GM23338 (cell line): ENCODE results near the gene ANGPTL2. TPM values are rescaled to one million over a fixed set of nuclear protein-coding genes. Genes with fewer than 3 reads are reported as not detected.

ENCODE experiments used
- ATAC-seq: fragments of 200-7000 bp; cut with Tn5 transposase; 3 replicates; pipeline ENCODE4 v1.9.1; 2020
- DNase-seq: peaks from one replicate; pipeline ENCODE4 v3.0.0-alpha.2; 2015; ENCODE audit warnings: low spot score
- H2AFZ ChIP-seq: fragments of 200-600 bp; sonication (generic); 2 replicates; pipeline ENCODE4 v1.8.0; 2016; ENCODE audit warnings: antibody characterized with exemption, mild to moderate bottlenecking, moderate library complexity
- H3F3A ChIP-seq: fragments of 200-600 bp; sonication (generic); replicated peaks from 2 replicates; pipeline ENCODE4 v1.8.0; 2017; ENCODE audit warnings: antibody characterized with exemption, mixed run types, low read depth
- H3K27ac ChIP-seq: fragments of 200-600 bp; sonication (generic); 2 replicates; pipeline ENCODE4 v1.6.1; 2016; ENCODE audit warnings: low read depth
- H3K27me3 ChIP-seq: fragments of 200-600 bp; sonication (generic); 2 replicates; pipeline ENCODE4 v1.8.0; 2016; ENCODE audit warnings: mild to moderate bottlenecking, mixed run types, moderate library complexity; ENCODE audit not compliant: insufficient read depth
- H3K36me3 ChIP-seq: fragments of 200-600 bp; sonication (generic); 2 replicates; pipeline ENCODE4 v1.8.0; 2016; ENCODE audit warnings: mild to moderate bottlenecking; ENCODE audit not compliant: insufficient read depth
- H3K4me1 ChIP-seq: fragments of 200-600 bp; sonication (generic); 2 replicates; pipeline ENCODE4 v1.8.0; 2016; ENCODE audit warnings: mild to moderate bottlenecking, moderate library complexity; ENCODE audit not compliant: insufficient read depth
- H3K4me2 ChIP-seq: fragments of 200-600 bp; sonication (generic); 2 replicates; pipeline ENCODE4 v1.7.1; 2017; ENCODE audit warnings: mixed run types
- H3K4me3 ChIP-seq: fragments of 200-600 bp; sonication (generic); 2 replicates; pipeline ENCODE4 v1.6.1; 2016; ENCODE audit warnings: mixed run types
- H3K79me2 ChIP-seq: fragments of 200-600 bp; sonication (generic); replicated peaks from 2 replicates; pipeline ENCODE4 v1.8.0; 2017; ENCODE audit warnings: mild to moderate bottlenecking; ENCODE audit not compliant: insufficient read depth
- H3K9me2 ChIP-seq: fragments of 200-600 bp; sonication (generic); 2 replicates; pipeline ENCODE4 v1.8.0; 2017; ENCODE audit not compliant: insufficient read depth
- H4K20me1 ChIP-seq: fragments of 200-600 bp; sonication (generic); replicated peaks from 2 replicates; pipeline ENCODE4 v1.8.0; 2017; ENCODE audit warnings: mild to moderate bottlenecking; ENCODE audit not compliant: insufficient read depth
- H3K27ac Mint-ChIP-seq: 2 replicates; pipeline ENCODE4 v1.8.0; 2020; ENCODE audit warnings: inconsistent platforms, mild to moderate bottlenecking, moderate library complexity, mixed read lengths
- H3K27me3 Mint-ChIP-seq: 3 replicates; pipeline ENCODE4 v1.8.0; 2022; ENCODE audit warnings: low read depth, mild to moderate bottlenecking, moderate library complexity, mixed read lengths, inconsistent platforms; ENCODE audit not compliant: insufficient read depth, poor library complexity
- H3K36me3 Mint-ChIP-seq: 3 replicates; pipeline ENCODE4 v1.8.0; 2021; ENCODE audit warnings: low read depth, mild to moderate bottlenecking, inconsistent platforms, moderate library complexity, mixed read lengths
- H3K4me1 Mint-ChIP-seq: 3 replicates; pipeline ENCODE4 v1.8.0; 2020; ENCODE audit warnings: mild to moderate bottlenecking, inconsistent platforms, mixed read lengths
- H3K4me3 Mint-ChIP-seq: 3 replicates; pipeline ENCODE4 v1.8.0; 2021; ENCODE audit warnings: moderate library complexity, mild to moderate bottlenecking, inconsistent platforms, mixed read lengths
- H3K9me3 Mint-ChIP-seq: 3 replicates; pipeline ENCODE4 v1.8.0; 2020; ENCODE audit warnings: moderate library complexity, mild to moderate bottlenecking, inconsistent platforms, mixed read lengths
- CTCF ChIP-seq, 2 experiments: fragments of 200-600 bp in 1 of 2; sonication (generic) in 1 of 2; conservative IDR thresholded peaks; 2 replicates each; pipeline versions ENCODE4 v1.5.1 to v1.6.1; 2016 to 2017; ENCODE audit warnings: antibody characterized with exemption in 2 of 2, low read depth in 2 of 2, mild to moderate bottlenecking in 2 of 2, moderate library complexity in 1 of 2
- ETS1 ChIP-seq: IDR thresholded peaks from 2 replicates; pipeline ENCODE4 v1.6.1; 2016; ENCODE audit warnings: antibody characterized with exemption
- EZH2 ChIP-seq: fragments of 200-600 bp; sonication (generic); IDR thresholded peaks from one replicate; pipeline ENCODE4 v1.8.0; 2017; ENCODE audit warnings: antibody characterized with exemption, mild to moderate bottlenecking, low read depth; ENCODE audit not compliant: unreplicated experiment
- POLR2AphosphoS5 ChIP-seq: IDR thresholded peaks from 2 replicates; pipeline ENCODE4 v1.6.1; 2016; ENCODE audit warnings: antibody characterized with exemption, low read depth
- ZNF114 ChIP-seq: fragments of 250-450 bp; sonication (Bioruptor Pico); IDR thresholded peaks from 2 replicates; pipeline ENCODE4 v1.5.0; 2020; ENCODE audit warnings: mild to moderate bottlenecking, moderate library complexity
- ZNF462 ChIP-seq: fragments of 250-450 bp; sonication (Bioruptor Pico); IDR thresholded peaks from 2 replicates; pipeline ENCODE4 v1.5.0; 2020; ENCODE audit warnings: mild to moderate bottlenecking, moderate library complexity
- polyA plus RNA-seq: library from polyadenylated mRNA; unstranded; fragments of >200 nt; fragmentation: Nextera tagmentation; extraction: Ambion mirVana; gene quantifications from 2 replicates; pipeline ENCODE4 v1.2.1, GENCODE V29; 2016
- total RNA-seq: library from RNA; depleted of rRNA; stranded (reverse); fragments of >200 nt; shearing (Covaris generic); gene quantifications from 2 replicates; pipeline ENCODE4 v1.2.3, GENCODE V29; 2014

Gene ANGPTL2
- total and polyA plus RNA-seq, 2 experiments from 2014 or later: 2.9 to 5.2 TPM

- no peak for DNase-seq
- no peak overlapping the region for H3K27ac ChIP-seq
- Mint-ChIP-seq H3K9me3 (no peaks in the 10 kb centered on the region; the same call in 2 of the 3 replicates), H3K4me1 (peaks cover 35% of the 10 kb centered on the region), H3K4me3 (no peak overlapping the region), H3K27me3 (peaks cover 6% of the 10 kb centered on the region), H3K36me3 (no peaks in the 10 kb centered on the region), H3K27ac (no peak overlapping the region)
- H3F3A ChIP-seq: no peaks in the 10 kb centered on the region
- no peaks in the 10 kb centered on the region for H3K36me3 ChIP-seq
- no peak overlapping the region for H3K4me3 ChIP-seq
- no peaks in the 10 kb centered on the region for H3K79me2 ChIP-seq
- 0 out of 2 replicates have a peak, but pooled peaks cover 3% of the 10 kb centered on the region for H4K20me1 ChIP-seq
- peaks cover 26% of the 10 kb centered on the region for H3K4me1 ChIP-seq
- H3K9me2 ChIP-seq: no peaks in the 10 kb centered on the region
- no peak overlapping the region for H3K4me2 ChIP-seq
- H3K27me3 ChIP-seq: no peaks in the 10 kb centered on the region
- H2AFZ ChIP-seq: no peak overlapping the region
- no peak for TF ChIP-seq CTCF (conservative IDR thresholded peaks at IDR 0.05; ENCODE audit: low read depth in 2 of 2)
- ATAC-seq: no peak
Observed at GRCh38 chr9:127137640-127138360, 15.4 kb upstream of the ANGPTL2 start.

- Histone ChIP-seq H2AFZ (no peak overlapping the region), H3K27ac (no peak overlapping the region), H3K4me2 (no peak overlapping the region), H3K9me2 (no peaks in the 10 kb centered on the region), H3F3A (no peaks in the 10 kb centered on the region), H3K27me3 (no peaks in the 10 kb centered on the region), H3K4me1 (peaks cover 25% of the 10 kb centered on the region), H3K4me3 (no peak overlapping the region), H3K36me3 (no peaks in the 10 kb centered on the region), H4K20me1 (0 out of 2 replicates have a peak, but pooled peaks cover 3% of the 10 kb centered on the region), H3K79me2 (no peaks in the 10 kb centered on the region)
- ATAC-seq (no peak), DNase-seq (no peak)
- H3K4me3 Mint-ChIP-seq: no peak overlapping the region
- no peaks in the 10 kb centered on the region for H3K36me3 Mint-ChIP-seq
- peaks cover 7% of the 10 kb centered on the region for H3K27me3 Mint-ChIP-seq
- TF ChIP-seq ZNF114: no peak
- TF ChIP-seq ETS1: no peak
- no peak for TF ChIP-seq ZNF462
- TF ChIP-seq POLR2AphosphoS5: no peak
- no peak for TF ChIP-seq EZH2
- H3K27ac Mint-ChIP-seq: no peak overlapping the region
- H3K4me1 Mint-ChIP-seq: peaks cover 36% of the 10 kb centered on the region
- no peaks in the 10 kb centered on the region; the same call in 2 of the 3 replicates for H3K9me3 Mint-ChIP-seq
Observed at GRCh38 chr9:127136880-127137639, 14.6 kb upstream of the ANGPTL2 start.
